HG03196 (cell line): ENCODE data around the gene HMGCS2.
"Not testable (repeated sequence)": the region's sequence is repeated elsewhere in the genome, so short reads cannot be mapped to it uniquely, and the experiment has no call there.

Experiments used
- ATAC-seq: cut with Tn5 transposase; IDR thresholded peaks from one replicate; pipeline ENCODE4 v1.9.1; 2021; ENCODE audit not compliant: unreplicated experiment

The HMGCS2 gene

GRCh38 chr1:119790451-119791198, 21.9 kb upstream of the HMGCS2 start:
- ATAC-seq = no peak

DNA sequence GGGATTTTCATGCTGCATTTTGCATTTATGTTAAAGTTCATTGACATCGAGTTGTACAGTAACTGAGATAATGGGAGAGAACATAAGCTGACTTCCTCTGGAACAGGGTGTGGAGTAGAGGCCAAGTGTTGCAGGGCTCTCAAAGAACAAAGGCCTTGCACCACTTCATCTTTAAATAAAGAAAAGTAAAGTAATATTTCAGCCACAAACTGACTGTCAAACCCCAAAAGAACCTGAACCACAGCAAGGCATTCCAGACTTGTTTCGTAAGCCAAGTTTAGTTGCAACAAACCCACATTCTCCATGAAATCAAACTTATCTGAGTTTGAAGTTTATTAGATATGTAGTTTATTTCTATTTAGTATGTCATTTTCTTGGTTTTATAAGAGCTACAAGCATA, 19.1 kb upstream of the HMGCS2 start:
- no peak for ATAC-seq

DNA sequence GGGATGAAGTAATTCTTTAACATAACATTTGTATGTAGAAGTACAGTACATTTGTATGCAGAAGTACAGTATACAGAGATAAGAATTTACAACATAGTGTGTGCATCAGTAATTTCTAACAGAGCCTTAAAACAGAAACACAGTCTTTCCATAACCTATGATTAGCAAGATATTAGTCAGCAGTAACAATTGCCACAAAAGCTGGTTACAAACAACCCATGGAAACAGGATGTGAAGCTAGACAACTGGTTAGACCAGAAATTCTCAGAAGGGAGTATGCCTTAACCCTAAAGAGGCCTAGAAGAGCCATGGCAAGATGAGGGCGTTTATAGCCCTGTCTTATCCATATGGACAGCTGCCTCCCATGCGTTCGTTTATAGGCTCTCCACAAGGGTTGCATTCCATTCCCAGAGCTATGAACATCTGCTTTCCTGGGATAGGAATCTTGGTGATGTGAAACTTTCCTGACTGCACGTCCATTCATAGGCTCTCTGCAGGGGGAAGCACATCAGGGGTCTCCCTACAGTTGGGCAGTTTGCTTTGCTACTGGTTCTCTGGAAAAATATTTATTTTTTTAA, 17.9 kb upstream of the HMGCS2 start:
- not testable (repeated sequence) for ATAC-seq

GRCh38 chr1:119786046-119786445, 17.3 kb upstream of the HMGCS2 start:
- ATAC-seq = not testable (repeated sequence)

DNA sequence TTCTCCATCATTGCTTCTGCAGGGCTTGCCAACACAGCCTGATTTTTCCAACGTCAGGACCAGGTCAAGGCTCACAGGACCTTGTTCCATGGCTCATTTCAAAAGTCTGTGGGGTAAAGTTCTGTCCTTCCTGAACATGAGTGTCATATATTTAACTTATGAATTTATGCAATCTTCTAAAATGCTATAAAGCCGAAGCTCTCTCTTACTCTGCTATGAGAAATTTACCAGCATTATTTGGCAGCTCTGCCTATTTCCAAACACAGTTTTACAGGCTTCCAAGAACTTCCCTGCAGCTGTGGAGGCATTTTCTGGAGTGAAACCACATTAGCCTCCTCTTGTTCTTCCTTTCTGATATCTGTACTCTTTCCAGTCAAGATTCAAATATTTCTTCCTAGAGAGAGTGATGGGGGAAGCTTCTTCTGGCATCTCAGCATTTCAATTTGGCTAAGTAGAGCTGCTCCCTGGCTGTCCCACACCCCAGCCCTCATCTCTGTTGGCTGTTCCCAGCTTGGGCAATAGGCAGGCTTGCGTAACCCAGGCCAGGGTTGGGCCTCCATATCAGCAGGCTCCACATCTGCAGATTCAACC, 15.6 kb upstream of the HMGCS2 start:
- ATAC-seq = no peak

DNA sequence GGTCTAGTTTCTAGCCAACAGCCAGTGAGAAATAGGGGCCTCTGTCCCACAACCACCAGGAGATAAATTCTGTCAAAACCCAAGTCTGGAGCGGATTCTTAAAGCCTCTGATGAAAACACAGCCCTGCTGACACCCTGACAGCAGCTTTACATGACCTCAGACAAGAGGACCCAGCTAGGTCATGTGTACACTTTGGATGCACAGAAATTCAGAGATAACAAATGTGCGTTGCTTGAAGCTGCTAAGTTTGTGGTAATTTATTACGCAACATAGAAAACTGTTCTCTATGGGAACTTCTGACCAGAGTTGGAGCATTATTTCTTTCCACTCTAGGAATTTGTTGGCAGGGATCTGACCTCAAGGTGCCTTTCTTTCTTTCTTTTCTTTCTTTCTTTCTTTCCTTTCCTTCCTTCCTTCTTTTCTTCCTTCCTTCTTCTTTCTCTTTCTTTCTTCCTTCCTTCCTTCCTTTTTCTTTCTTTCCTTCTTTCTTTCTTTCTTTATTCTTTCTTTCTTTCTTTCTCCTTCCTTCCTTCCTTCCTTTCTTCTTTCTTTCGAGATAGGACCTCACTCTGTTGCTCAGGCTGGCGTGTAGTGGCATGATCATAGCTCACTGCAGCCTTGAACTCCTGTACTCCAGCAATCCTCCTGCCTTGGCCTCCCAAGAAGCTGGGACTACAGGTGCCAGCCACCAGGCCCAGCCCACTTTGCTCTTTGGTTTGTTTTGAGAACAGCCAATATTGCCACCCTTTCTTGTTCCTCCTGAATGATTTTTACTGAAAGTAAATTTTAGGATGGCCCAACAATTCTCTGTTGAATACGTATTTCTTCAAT, 14.9 kb upstream of the HMGCS2 start:
- ATAC-seq = no peak

- ATAC-seq = no peak
Observed at GRCh38 chr1:119782631-119783325, 14.1 kb upstream of the HMGCS2 start.

DNA sequence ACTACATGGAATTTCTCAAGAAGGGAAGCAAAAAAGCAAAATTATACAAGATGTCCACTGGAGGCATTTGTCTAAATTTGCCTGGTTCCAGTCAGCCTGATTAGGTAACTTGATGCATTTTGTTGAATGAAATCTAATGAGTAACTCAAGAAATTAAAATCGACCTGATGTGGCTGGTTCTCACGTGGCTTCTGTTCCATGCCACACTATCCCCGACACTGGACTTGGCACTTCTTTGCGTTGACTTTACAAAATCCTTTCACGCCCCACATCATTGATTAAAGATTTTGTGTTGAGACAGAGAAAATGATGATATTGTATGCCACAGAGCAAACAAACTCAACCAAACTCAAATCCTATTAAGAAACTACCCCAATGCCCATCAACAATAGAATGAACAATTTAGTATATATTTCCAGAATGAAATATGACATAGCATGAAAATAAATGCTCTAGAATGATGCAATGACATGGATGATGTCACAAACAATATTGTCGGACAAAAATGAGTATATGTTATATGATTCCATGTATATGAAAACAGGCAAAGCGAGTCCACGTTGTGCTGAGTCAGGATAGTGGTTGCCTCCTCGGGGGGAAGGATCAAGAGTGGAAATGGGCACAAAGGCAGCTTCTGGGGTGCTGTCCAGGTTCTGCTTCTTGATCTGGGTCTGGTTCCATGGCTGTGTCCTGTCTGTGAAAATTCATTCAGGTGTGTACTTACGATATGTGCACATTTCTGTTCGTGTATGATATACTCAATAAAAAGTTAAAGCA, 12.9 kb upstream of the HMGCS2 start:
- ATAC-seq = no peak

- ATAC-seq = no peak
Observed at GRCh38 chr1:119779869-119780356, 11.2 kb upstream of the HMGCS2 start.

- ATAC-seq = no peak
Observed at GRCh38 chr1:119778886-119779560, 10.3 kb upstream of the HMGCS2 start.

GRCh38 chr1:119778359-119778758, 9.7 kb upstream of the HMGCS2 start:
- no peak for ATAC-seq

DNA sequence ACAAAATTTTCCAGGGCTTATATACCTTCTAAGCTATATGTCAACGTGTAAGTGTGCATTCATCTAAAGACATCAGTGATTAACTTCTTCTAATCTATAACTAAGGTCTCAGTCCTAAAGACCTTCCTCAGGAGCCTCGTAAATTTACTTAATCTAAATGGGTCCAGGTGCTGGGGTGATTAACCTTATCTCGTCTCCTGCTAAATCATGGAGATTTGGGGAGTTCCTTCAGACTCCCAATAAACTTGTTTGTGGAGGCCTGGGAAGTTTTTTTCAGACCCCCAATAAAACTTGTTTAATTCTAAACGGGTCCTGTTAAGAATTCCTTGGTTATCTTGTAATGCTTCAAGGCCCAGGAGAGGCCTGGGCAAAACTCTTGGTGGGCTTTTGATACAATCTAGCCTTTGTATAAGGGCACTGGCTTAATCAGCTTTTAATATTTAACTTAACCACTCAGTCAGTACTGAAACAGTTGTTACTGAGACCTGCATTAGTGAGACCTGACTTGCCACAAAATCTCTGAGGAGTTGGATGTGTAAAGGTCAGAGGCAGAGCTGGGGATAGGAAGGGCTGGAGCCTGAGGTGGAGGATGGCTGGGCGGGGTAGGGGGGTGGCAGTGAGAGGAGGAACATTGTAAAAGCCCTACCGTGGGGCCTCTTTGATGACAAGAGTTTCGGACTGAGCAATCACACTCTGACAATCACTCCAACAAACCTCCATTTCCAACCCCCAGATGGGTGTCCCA, 6.2 kb upstream of the HMGCS2 start:
- ATAC-seq = no peak

DNA sequence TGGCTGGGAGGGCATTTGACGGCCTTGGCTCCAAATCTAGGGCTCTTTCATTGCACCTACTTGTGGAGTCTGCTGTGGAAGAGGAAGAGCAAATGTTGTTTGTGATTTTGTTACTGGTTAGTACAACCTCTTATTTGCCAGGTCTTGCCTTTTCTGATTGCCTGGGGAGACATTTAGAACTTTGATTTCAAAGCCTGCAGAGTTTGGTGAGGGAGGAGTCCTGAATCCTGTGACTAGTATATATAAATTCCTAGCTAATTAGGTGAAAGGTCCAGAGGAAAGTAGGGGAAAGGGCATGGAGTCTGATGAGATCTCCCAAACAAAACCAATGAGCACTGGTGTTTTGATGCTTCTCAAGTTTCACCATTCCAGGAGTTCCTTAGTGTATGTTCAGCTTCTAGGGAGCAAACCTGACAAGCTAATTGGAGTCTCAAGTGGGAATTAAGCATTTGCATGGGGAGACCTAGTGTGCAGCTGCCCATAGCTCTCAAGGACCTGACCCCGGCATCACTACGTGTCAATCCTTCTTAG, 5.1 kb upstream of the HMGCS2 start:
- no peak for ATAC-seq

DNA sequence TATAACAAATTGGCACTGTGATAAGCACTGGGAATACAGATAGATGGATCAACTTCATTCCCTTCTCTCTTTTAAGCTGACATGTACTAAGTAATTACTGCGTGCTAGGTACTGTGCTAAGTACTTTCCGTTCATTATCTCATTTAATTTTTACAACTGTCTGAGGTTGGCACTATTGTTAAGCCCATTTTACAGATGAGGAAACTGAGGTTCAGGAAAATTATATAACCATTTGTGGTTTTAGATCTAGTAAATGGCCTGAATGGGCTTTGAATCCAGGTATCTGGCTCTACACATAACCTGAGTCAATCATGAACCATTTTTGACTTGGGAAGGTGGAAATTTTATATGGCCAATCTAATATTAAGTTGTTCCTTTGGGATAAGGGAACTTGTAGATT, 3.6 kb upstream of the HMGCS2 start:
- ATAC-seq = no peak

- ATAC-seq = no peak
Observed at GRCh38 chr1:119771770-119772169, 3.1 kb upstream of the HMGCS2 start.

DNA sequence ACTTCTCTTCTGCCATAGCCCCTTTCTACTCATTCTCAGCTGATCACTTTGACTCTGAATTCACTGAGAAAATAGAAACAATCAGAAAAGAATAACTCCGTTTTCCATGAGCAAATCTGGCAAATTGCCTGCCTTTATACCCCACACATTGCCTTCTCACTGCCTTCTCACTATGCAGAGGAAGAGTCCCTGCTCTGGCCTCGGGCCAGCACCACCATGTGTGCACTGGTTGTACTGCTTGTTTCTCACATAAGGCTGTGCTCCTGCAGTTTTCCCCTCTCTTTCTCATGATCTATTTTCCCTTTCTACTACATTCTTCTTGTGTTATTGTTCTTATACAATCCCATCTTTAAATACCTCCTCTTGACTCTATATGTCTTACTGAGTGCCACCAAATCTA, 2.3 kb upstream of the HMGCS2 start:
- no peak for ATAC-seq

- no peak for ATAC-seq
Observed at GRCh38 chr1:119767486-119767885, 1.2 kb downstream of the HMGCS2 start.

GRCh38 chr1:119766374-119766794, 2.3 kb downstream of the HMGCS2 start:
- no peak for ATAC-seq

DNA sequence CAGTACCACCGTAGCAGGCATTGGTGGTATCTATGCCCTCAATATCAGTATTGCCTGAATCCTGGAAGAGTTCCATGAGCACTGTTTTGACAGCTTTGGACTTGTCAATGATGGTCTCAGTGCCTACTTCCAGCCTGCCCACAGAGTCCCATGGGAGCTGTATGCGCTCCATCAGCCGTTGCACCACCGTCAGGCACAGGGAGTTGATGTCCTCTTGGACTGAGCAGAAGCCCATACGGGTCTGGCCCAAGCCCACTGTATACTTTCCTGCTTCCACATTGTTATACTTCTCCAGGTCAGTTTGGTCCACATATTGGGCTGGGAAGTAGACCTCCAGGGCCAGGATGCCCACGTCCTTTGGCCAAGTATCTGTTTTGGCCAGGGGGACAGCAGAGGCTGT, 4.5 kb downstream of the HMGCS2 start:
- ATAC-seq = no peak
